IPS DF 4.7 (cell line): ENCODE results near the gene ZNFX1.

Experiments used
- DNase-seq: peaks from one replicate; pipeline ENCODE4 v3.0.0-alpha.2; 2013; ENCODE audit warnings: low spot score; ENCODE audit errors: extremely low read depth

The ZNFX1 gene

GRCh38 chr20:49292010-49292409 is 14.2 kb upstream of the ZNFX1 start:
- DNase-seq: no peak

GRCh38 chr20:49291200-49291599 is 13.3 kb upstream of the ZNFX1 start:
- no peak for DNase-seq

GRCh38 chr20:49290608-49291191 is 12.8 kb upstream of the ZNFX1 start:
- no peak for DNase-seq

GRCh38 chr20:49288784-49289696 is 11.2 kb upstream of the ZNFX1 start:
- no peak for DNase-seq

- DNase-seq: no peak
Measured at GRCh38 chr20:49288250-49288751, 10.4 kb upstream of the ZNFX1 start.

- DNase-seq: no peak
Measured at GRCh38 chr20:49287555-49288249, 9.8 kb upstream of the ZNFX1 start.

GRCh38 chr20:49286689-49287551 is 9.1 kb upstream of the ZNFX1 start:
- no peak for DNase-seq

- no peak for DNase-seq
Measured at GRCh38 chr20:49285813-49286494, 8.1 kb upstream of the ZNFX1 start.

- DNase-seq: no peak
Measured at GRCh38 chr20:49285233-49285668, 7.4 kb upstream of the ZNFX1 start.

- no peak for DNase-seq
Measured at GRCh38 chr20:49284818-49285217, 7.0 kb upstream of the ZNFX1 start.

- no peak for DNase-seq
Measured at GRCh38 chr20:49283703-49284625, 6.1 kb upstream of the ZNFX1 start.

GRCh38 chr20:49283176-49283702 is 5.4 kb upstream of the ZNFX1 start:
- no peak for DNase-seq

GRCh38 chr20:49282584-49283171 is 4.8 kb upstream of the ZNFX1 start:
- no peak for DNase-seq

- no peak for DNase-seq
Measured at GRCh38 chr20:49281913-49282467, 4.1 kb upstream of the ZNFX1 start.

- no peak for DNase-seq
Measured at GRCh38 chr20:49281059-49281912, 3.4 kb upstream of the ZNFX1 start.

GRCh38 chr20:49280463-49281058 is 2.7 kb upstream of the ZNFX1 start:
- no peak for DNase-seq
